Glutamatergic neuron (in vitro differentiated cells): ENCODE measurements around the gene RNF123. TPM values are rescaled to one million over a fixed set of nuclear protein-coding genes. Genes with fewer than 3 reads are reported as not detected.
A peak's percentile ranks its signal among the peaks of the same experiment; 100 is the strongest.

ENCODE experiments used
- DNase-seq: peaks from one replicate; pipeline ENCODE4 v3.0.0; 2022
- H3K27ac Mint-ChIP-seq: one replicate; pipeline ENCODE4 v1.8.0; 2020; ENCODE audit warnings: mild to moderate bottlenecking, mixed read lengths, inconsistent platforms; ENCODE audit not compliant: unreplicated experiment
- H3K27me3 Mint-ChIP-seq: one replicate; pipeline ENCODE4 v1.8.0; 2020; ENCODE audit warnings: mild to moderate bottlenecking, moderate library complexity, mixed read lengths, inconsistent platforms; ENCODE audit not compliant: unreplicated experiment
- H3K36me3 Mint-ChIP-seq: one replicate; pipeline ENCODE4 v1.8.0; 2020; ENCODE audit warnings: mild to moderate bottlenecking, mixed read lengths, inconsistent platforms; ENCODE audit not compliant: unreplicated experiment
- H3K4me1 Mint-ChIP-seq: one replicate; pipeline ENCODE4 v1.8.0; 2020; ENCODE audit warnings: mild to moderate bottlenecking, low read depth, mixed read lengths, inconsistent platforms; ENCODE audit not compliant: unreplicated experiment
- H3K4me3 Mint-ChIP-seq: one replicate; pipeline ENCODE4 v1.8.0; 2020; ENCODE audit warnings: mild to moderate bottlenecking, mixed read lengths, inconsistent platforms; ENCODE audit not compliant: unreplicated experiment
- H3K9me3 Mint-ChIP-seq: one replicate; pipeline ENCODE4 v1.8.0; 2020; ENCODE audit warnings: mild to moderate bottlenecking, moderate library complexity, mixed read lengths, inconsistent platforms; ENCODE audit not compliant: unreplicated experiment
- CTCF ChIP-seq: fragments of 200-600 bp; sonication (generic); IDR thresholded peaks from one replicate; pipeline ENCODE4 v1.5.0; 2021; ENCODE audit not compliant: partially characterized antibody, unreplicated experiment
- long read RNA-seq: library from polyadenylated mRNA; unstranded; transcript quantifications from one replicate; pipeline ENCODE4 v2.0.0, GENCODE V29; 2020; ENCODE audit not compliant: unreplicated experiment
- total RNA-seq: library from RNA; stranded (reverse); fragmentation: NEBNext Ultra II Directional; extraction: Animal tissue kit (Norgen Biotek cat#: 25700); gene quantifications from one replicate; pipeline ENCODE4 v1.2.1, GENCODE V29; 2021; ENCODE audit not compliant: unreplicated experiment

The RNF123 gene
- total RNA-seq, result 56.6 TPM
- long read RNA-seq, partial matches to known transcripts, result 3 of 11 reads
- long read RNA-seq, other reads (novel, unspliced or antisense), result 8 of 11 reads

- TF ChIP-seq CTCF, result peak; percentile 26
- H3K4me1 Mint-ChIP-seq, result peaks cover 10% of the 10 kb centered on the region
- H3K4me3 Mint-ChIP-seq, result peak within 1 kb of the TSS; percentile 100
- peak; percentile 98 for DNase-seq
- peak within 1 kb of the TSS; percentile 94 for H3K27ac Mint-ChIP-seq
- H3K36me3 Mint-ChIP-seq, result no peaks in the 10 kb centered on the region
- peaks cover 3% of the 10 kb centered on the region for H3K9me3 Mint-ChIP-seq
- peaks cover 14% of the 10 kb centered on the region for H3K27me3 Mint-ChIP-seq
Observed at GRCh38 chr3:49689046-49689907, at the start of gene RNF123, which contains the start of gene MST1. TSS of gene RNF123 (plus strand) at chr3:49689557. CDS start at chr3:49691166, 1,609 bp downstream. TSS of gene MST1 (minus strand) at chr3:49689474. CDS start at chr3:49688691, 783 bp downstream.

GRCh38 chr3:49641292-49641691 lies 48.1 kb upstream of the RNF123 start:
- peaks cover 9% of the 10 kb centered on the region for H3K36me3 Mint-ChIP-seq
- peaks cover 9% of the 10 kb centered on the region for H3K9me3 Mint-ChIP-seq
- H3K27ac Mint-ChIP-seq, result peak overlapping the region; percentile 33
- DNase-seq, result no peak
- H3K27me3 Mint-ChIP-seq, result peaks cover 14% of the 10 kb centered on the region
- peaks cover 3% of the 10 kb centered on the region for H3K4me1 Mint-ChIP-seq
- TF ChIP-seq CTCF, result no peak
- H3K4me3 Mint-ChIP-seq, result no peak overlapping the region

GRCh38 chr3:49641921-49642707 lies 47.2 kb upstream of the RNF123 start:
- Mint-ChIP-seq H3K27me3 (peaks cover 16% of the 10 kb centered on the region), H3K4me3 (no peak overlapping the region), H3K4me1 (peaks cover 6% of the 10 kb centered on the region), H3K27ac (no peak overlapping the region), H3K36me3 (peaks cover 9% of the 10 kb centered on the region), H3K9me3 (peaks cover 6% of the 10 kb centered on the region)
- no peak for DNase-seq
- no peak for TF ChIP-seq CTCF

GRCh38 chr3:49642708-49643145 lies 46.6 kb upstream of the RNF123 start:
- Mint-ChIP-seq H3K27me3 (peaks cover 16% of the 10 kb centered on the region), H3K9me3 (peaks cover 8% of the 10 kb centered on the region), H3K4me3 (no peak overlapping the region), H3K4me1 (peaks cover 6% of the 10 kb centered on the region), H3K36me3 (peaks cover 9% of the 10 kb centered on the region), H3K27ac (no peak overlapping the region)
- no peak for TF ChIP-seq CTCF
- no peak for DNase-seq
